ENCODE results near the gene SLC18A3. TPM values are rescaled to one million over a fixed set of nuclear protein-coding genes. Genes with fewer than 3 reads are reported as not detected.

SLC18A3 gene
- total RNA-seq, 1 experiment from 2014 or later: not detected

GRCh38 chr10:49627038-49627437 is 16.9 kb downstream of the SLC18A3 start:
- DNase-seq (ENCODE audit: low spot score): no peak

DNA sequence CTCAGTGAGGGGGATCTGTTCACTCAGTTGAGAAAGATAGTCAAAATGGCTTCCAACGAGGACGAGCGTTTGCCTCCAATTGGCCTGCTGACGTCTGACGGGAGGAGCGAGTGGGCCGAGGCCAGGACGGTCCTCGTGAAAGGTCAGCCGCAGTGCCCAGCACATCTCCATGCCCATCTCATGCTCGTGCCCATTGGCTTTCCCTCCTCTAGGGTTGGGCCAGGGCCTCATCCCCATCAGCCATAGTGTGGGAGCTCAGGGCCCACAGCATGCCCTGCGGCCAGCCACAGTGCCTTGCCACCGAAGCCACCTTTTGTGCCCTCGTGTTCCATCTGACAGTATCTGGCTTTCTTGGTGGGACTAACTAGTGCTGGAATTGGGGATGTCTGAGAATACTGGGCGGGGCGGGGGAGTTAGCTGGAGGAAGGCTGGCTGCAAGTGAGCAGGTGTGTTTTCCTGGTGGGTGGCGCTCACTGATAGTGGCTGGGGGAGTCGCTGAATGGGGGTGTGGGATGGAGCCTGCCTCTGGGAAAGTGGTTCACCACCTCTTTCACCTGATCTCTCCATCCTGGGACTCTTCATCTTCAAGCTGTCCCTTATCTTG is 17.6 kb downstream of the SLC18A3 start:
- DNase-seq (ENCODE audit: low spot score): no peak

DNA sequence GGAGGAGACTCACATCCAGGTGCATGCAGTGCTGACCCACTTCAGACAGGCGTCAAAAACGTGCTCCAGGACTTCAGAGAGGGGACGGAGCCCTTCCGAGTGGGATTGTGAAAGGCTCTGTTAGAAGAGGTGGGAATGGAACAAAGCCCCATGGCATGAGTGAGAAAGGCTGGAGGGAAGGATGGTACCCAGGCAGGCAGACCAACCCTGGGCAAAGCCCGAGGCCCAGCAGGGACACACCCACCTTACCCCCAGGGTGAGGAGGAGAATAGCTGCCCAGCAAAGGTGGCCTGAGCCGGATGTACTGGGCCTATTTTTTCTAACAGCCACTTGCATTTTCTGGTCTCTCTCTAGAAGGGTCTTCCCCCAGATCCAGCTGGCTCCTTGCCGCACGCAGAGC is 18.5 kb downstream of the SLC18A3 start:
- DNase-seq (ENCODE audit: low spot score): no peak

GRCh38 chr10:49629431-49629881 is 19.3 kb downstream of the SLC18A3 start:
- no peak for DNase-seq (ENCODE audit: low spot score)

GRCh38 chr10:49631975-49632374 is 21.9 kb downstream of the SLC18A3 start:
- no peak for DNase-seq (ENCODE audit: low spot score)

DNA sequence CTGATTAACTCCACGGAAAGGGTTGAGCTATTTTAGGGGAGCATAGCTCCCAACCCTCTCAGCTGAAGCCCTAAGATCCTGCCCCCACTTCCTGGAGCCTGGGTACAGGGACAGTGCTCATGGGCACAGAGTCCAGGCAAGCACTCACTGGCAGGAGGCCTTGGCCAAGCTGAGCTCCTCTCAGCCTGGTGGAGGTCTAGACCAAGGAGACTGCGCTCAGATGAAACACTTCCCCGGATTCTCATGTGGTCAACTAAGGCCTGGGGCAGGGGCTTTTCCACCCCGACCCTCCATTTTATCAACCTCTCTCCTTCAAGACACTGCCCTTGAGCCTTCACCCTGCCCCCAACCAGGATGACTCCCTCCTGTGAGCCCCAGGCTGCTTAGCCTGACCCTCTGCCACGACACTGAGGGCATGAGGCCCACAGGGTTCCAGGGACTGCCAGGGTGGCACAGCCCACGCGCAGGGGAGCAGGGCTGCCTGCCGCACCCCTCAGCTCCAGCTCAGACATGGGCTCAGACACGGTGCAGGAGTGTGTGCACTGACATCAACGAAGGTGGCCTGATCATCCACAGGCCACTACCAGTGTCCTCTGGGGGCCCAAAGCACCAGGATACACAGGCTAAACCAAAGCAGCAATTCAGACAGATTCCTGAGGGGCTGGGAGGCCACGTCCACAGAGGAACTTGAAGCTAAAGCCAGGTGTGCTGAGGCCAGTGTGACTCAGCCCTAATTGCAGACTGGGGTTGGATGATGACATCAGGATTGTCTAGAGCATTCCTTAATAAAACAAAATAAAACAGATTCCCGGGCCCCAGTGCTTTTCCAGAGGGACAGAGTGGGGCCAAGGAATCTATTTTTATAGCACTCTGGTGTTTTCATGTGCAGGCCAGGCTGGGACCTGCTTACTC is 22.6 kb downstream of the SLC18A3 start:
- DNase-seq (ENCODE audit: low spot score): peak; percentile 39

- DNase-seq (ENCODE audit: low spot score): no peak
Measured at GRCh38 chr10:49633327-49634068, 23.4 kb downstream of the SLC18A3 start.

GRCh38 chr10:49634069-49634660 is 24.1 kb downstream of the SLC18A3 start:
- no peak for DNase-seq (ENCODE audit: low spot score)

DNA sequence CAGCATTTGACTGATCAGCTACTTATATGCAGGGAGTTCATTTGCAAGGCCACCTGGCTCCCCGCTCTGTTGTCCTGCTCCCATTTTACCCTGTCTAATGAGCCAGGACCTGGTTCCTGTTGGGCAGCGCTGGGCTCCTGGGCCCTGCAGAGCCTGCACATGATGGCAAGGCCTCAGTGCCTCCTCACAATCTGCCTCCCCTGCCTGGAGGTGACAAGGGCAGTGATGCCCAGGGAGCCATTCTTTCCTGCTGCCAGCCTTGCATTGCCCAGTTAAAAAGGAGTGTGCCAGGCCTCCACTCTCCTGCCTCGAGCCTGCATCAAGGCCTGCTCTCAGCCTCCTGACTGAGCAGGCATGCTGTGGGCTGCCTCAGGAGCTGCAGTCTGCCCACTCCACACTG is 32.2 kb downstream of the SLC18A3 start:
- no peak for DNase-seq (ENCODE audit: low spot score)

GRCh38 chr10:49643241-49644034 is 33.3 kb downstream of the SLC18A3 start:
- DNase-seq (ENCODE audit: low spot score): no peak

DNA sequence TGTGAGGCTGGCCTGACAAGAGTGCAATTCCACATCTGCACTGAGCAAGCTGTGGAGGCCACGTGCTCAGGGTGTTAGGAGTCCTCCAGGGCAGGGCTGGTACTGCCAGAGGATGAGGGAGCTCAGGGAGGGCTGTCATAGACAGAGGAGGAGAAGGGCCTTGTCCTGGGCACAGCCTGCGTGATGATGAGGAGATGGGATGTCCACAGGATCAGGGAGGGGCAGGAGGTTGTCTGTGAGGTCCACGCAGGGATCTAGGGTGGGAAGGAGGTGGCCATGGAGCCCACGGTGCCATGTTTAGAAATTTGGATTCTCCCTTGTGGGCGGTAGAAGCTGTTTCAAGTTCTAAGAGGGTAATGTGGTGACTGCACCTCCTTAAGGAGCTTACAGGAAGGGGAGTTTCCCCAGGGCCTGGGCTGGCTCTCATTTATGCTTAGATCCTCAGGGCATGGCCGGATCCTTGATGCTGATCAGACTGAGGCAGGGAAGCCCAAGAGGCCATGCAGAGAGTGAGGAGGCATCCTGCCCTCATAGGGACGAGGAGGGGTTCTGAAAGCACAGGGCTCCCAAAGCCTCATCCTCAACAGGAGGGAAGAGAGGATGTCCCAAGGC is 34.0 kb downstream of the SLC18A3 start:
- no peak for DNase-seq (ENCODE audit: low spot score)

DNA sequence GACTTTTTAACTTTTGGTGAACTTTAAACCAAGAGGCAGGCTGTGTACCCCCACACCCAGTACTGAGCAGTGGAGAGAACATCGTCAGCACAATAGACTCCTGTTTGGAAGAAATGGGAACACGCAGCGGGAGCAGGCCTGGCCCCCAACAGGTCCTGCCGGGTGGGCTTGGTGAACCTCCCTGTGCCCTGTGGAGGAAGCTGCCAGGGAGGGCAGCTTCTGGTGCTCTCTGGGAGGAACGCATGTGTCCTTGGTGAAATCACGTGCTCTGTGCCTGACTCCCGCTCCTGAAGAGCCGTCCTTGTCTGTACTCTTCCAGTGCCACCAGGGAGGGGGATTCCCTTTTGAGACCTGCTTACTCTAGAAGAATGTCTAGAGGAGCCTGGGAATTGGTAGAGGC is 35.3 kb downstream of the SLC18A3 start:
- DNase-seq (ENCODE audit: low spot score): no peak

GRCh38 chr10:49645871-49646870 is 36.1 kb downstream of the SLC18A3 start:
- no peak for DNase-seq (ENCODE audit: low spot score)

DNA sequence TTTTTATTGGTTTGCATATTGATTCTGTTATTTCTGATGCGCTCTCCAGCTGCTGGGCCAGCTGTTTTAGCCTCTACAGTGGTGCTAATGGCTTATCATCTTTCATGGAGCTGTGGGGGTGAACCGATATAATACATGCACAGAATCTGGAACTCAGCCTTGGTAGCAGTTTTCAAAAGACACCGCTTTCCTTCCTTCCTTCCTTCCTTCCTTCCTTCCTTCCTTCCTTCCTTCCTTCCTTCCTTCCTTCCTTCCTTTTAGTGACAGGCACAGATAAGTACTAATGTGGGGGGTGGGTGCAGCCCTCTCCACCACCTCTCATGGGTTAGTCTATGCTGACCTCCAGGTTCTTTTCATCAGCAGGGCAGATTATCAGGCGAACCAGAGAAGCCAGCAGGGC is 37.4 kb downstream of the SLC18A3 start:
- DNase-seq (ENCODE audit: low spot score): no peak

GRCh38 chr10:49647985-49648795 is 38.1 kb downstream of the SLC18A3 start:
- DNase-seq (ENCODE audit: low spot score): no peak

- no peak for DNase-seq (ENCODE audit: low spot score)
Measured at GRCh38 chr10:49649294-49649693, 39.2 kb downstream of the SLC18A3 start.

DNA sequence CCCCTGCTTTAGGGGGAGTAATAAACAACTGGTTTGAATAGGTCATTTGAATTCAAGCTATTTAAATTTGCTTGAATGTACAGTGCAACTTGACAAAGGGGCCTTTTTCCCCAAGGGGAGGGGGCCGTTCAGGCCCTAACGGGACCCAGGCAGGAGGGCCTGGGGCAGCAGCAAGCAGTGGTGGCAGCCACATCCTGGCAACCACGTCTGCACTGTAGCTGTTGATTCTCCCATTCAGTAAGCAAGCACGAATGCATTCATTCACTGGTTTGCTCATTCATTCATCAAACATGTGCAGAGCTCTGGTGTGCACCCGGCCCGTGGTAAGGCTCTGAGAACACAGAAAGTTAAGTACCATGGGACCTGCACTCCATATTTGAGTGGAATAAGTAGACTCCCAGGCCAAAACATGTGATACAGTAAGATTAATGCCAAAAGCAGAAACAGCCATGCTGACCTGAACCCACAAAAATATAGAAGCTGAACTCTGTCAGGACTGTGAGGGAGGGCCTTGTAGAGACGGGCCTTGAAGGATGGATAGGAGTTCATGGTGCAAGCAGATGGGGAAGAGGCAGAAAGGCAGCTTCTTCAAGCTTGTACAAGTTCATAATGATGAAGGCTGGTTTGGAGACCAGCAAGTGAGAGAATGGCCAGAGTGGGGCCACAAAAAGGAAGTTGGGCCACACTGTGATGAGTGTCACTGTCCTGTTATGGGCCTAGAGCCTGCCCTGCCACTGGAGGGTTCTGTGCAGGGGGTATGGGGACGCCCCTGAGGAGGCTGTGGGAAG is 40.0 kb downstream of the SLC18A3 start:
- DNase-seq (ENCODE audit: low spot score): no peak

DNA sequence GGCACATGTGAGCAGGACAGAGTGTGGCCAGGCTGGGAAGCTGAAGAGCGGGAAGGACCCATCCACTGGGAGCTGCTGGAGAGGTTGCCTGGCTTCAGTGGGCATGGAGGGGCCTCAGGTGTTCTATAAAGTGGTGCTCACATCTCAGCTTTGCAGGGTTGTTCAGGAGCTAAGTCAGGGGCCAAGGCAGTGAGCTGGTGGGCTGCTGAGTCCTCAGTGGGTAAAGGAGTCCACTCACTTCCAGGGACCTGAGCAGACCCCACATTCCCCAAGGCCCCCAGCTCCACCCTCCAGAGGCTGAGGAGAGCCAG is 40.6 kb downstream of the SLC18A3 start:
- no peak for DNase-seq (ENCODE audit: low spot score)

All from H4 (cell line).